Mucosa of descending colon (tissue), 3 donors: ENCODE measurements around the gene CPSF7. TPM values are rescaled to one million over a fixed set of nuclear protein-coding genes. Genes with fewer than 3 reads are reported as not detected.

Experiments used
- ATAC-seq: fragments of 200-7000 bp; cut with Tn5 transposase; one replicate; pipeline ENCODE4 v1.9.1; 2020; ENCODE audit warnings: mild to moderate bottlenecking, moderate library complexity
- DNase-seq, 3 donors: peaks; one replicate each; pipeline ENCODE4 v3.0.0-alpha.2; 2020
- H3K36me3 ChIP-seq: fragments of 200-600 bp; one replicate; pipeline ENCODE4 v1.8.0; 2021; ENCODE audit warnings: low read depth, mild to moderate bottlenecking
- H3K4me1 ChIP-seq: fragments of 200-600 bp; one replicate; pipeline ENCODE4 v1.8.0; 2021; ENCODE audit warnings: low read depth, mild to moderate bottlenecking
- H3K4me3 ChIP-seq: fragments of 200-600 bp; one replicate; pipeline ENCODE4 v1.8.0; 2021; ENCODE audit warnings: mild to moderate bottlenecking
- H3K9me3 ChIP-seq: fragments of 200-600 bp; one replicate; pipeline ENCODE4 v1.8.0; 2021; ENCODE audit warnings: mild to moderate bottlenecking
- intact Hi-C, 2 donors: fragments of 100-400 bp; cut with DNase I in 1 of 2; cut with micrococcal nuclease in 1 of 2; formaldehyde crosslinking; loops; one replicate each; pipeline versions ENCODE4 v1.11.0 to v1.11.1; 2022; cut with DNase I, micrococcal nuclease
- total RNA-seq, 3 donors: library from RNA; stranded (reverse); fragmentation: NEBNext Ultra II Directional in 2 of 3; extraction: Animal tissue kit (Norgen Biotek cat#: 25700) in 2 of 3; gene quantifications; one replicate each; pipeline versions ENCODE4 v1.2.1 to v1.2.4, GENCODE V29; 2021 to 2023
- TF ChIP-seq, protein P1 (sequence below): fragments of 200-600 bp; IDR thresholded peaks from one replicate; pipeline ENCODE4 v1.8.0; 2022; ENCODE audit warnings: antibody characterized with exemption, mild to moderate bottlenecking
- donor health status: DM: no; HTN: no; CAD: no; lungs with moderate emphysema.
- donor health status: DM: no; HTN: no; CAD: no.
- donor health status: DM: no; HTN: yes; CAD: no.

CPSF7 gene
- total RNA-seq, 3 donors from 2014 or later = 60.8 to 69.6 (median 64.7) TPM

DNA sequence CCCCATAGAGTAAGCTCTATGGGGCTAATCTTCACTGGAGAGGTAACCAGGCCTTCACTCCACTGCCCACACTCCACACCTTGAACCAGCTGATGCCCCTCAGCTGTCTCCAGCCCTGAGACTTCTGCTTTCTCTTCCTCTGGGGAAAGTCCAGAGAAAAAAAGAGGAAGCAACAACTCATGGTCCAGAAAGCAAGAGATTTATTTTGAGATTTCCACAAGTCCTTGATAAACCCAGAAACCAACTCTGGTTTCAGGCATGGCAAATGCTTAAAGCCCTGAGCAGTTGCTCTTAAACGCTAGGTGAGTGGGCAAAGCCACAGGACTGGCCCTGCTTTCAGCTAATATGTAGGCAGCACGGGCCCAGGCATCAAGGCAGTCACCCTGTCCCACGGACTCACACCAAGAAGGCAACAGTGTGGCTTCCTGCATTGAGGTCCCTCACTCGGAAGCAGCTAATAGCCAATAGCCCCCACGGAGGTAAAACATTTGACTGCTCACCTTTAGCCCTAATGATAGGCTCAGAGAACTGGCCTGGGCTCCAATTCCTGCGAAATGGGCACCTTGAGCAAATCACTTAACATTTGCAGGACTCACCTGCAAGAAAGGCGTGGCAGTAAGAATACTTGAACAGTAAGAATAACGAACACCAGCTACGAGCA is 72.4 kb downstream of the CPSF7 start:
- no peak for ATAC-seq
- intact Hi-C loops = no loop called here

DNA sequence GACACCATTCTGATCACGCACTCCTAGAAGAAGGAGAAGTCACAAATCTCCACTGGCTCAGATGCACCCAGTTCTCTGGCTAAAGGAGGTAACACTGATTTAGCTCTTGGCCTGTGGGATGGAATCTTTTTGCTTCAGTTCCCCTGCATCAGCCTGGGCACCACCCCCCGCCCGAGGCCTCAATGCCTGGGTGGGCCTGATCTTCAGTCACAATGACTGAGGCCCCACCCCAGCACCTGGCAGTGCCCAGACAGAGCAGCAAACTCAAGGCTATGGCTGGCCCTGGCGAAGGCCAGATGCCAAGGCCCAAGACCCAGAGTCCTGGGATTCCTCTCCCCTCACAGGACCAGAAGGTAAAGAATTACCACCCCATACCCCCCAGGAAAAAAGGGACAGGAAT is 73.1 kb downstream of the CPSF7 start:
- no peak overlapping the region for H3K4me3 ChIP-seq
- DNase-seq = peak in 1 of 3 donors; percentile 30
- peaks cover 29% of the 10 kb centered on the region for H3K4me1 ChIP-seq
- TF ChIP-seq, protein P1, sequence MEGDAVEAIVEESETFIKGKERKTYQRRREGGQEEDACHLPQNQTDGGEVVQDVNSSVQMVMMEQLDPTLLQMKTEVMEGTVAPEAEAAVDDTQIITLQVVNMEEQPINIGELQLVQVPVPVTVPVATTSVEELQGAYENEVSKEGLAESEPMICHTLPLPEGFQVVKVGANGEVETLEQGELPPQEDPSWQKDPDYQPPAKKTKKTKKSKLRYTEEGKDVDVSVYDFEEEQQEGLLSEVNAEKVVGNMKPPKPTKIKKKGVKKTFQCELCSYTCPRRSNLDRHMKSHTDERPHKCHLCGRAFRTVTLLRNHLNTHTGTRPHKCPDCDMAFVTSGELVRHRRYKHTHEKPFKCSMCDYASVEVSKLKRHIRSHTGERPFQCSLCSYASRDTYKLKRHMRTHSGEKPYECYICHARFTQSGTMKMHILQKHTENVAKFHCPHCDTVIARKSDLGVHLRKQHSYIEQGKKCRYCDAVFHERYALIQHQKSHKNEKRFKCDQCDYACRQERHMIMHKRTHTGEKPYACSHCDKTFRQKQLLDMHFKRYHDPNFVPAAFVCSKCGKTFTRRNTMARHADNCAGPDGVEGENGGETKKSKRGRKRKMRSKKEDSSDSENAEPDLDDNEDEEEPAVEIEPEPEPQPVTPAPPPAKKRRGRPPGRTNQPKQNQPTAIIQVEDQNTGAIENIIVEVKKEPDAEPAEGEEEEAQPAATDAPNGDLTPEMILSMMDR = no peak
- H3K36me3 ChIP-seq = peaks cover 5% of the 10 kb centered on the region
- no peak for ATAC-seq
- no peaks in the 10 kb centered on the region for H3K9me3 ChIP-seq
- intact Hi-C loops = no loop called here

More for the DNA sequence above, 72.4 kb downstream of the CPSF7 start:
- peak in 1 of 3 donors; percentile 29 for DNase-seq
- H3K36me3 ChIP-seq = no peaks in the 10 kb centered on the region
- TF ChIP-seq, protein P1 = no peak
- H3K9me3 ChIP-seq = no peaks in the 10 kb centered on the region
- H3K4me1 ChIP-seq = peaks cover 29% of the 10 kb centered on the region
- no peak overlapping the region for H3K4me3 ChIP-seq

DNA sequence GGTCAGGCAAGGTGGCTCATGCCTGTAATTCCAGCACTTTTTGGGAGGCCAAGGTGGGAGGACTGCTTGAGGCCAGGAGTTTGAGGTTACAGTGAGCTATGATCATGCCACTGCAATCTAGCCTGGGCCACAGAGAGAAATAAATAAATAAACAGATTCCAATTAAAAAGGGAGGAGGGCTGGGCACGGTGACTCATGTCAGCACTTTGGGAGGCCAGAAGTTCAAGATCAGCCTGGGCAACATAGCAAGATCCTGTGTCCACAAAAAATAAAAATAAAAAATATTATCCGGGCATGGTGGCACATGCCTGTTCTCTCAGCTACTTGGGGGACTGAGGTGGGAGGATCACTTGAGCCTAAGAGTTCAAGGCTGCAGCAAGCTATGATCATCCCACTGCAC is 75.6 kb downstream of the CPSF7 start:
- no peak overlapping the region for H3K4me3 ChIP-seq
- peaks cover 6% of the 10 kb centered on the region for H3K36me3 ChIP-seq
- intact Hi-C loops = no loop called here
- TF ChIP-seq, protein P1 = no peak
- H3K9me3 ChIP-seq = no peaks in the 10 kb centered on the region
- DNase-seq (no peak), ATAC-seq (peak; percentile 24)
- H3K4me1 ChIP-seq = peaks cover 9% of the 10 kb centered on the region

DNA sequence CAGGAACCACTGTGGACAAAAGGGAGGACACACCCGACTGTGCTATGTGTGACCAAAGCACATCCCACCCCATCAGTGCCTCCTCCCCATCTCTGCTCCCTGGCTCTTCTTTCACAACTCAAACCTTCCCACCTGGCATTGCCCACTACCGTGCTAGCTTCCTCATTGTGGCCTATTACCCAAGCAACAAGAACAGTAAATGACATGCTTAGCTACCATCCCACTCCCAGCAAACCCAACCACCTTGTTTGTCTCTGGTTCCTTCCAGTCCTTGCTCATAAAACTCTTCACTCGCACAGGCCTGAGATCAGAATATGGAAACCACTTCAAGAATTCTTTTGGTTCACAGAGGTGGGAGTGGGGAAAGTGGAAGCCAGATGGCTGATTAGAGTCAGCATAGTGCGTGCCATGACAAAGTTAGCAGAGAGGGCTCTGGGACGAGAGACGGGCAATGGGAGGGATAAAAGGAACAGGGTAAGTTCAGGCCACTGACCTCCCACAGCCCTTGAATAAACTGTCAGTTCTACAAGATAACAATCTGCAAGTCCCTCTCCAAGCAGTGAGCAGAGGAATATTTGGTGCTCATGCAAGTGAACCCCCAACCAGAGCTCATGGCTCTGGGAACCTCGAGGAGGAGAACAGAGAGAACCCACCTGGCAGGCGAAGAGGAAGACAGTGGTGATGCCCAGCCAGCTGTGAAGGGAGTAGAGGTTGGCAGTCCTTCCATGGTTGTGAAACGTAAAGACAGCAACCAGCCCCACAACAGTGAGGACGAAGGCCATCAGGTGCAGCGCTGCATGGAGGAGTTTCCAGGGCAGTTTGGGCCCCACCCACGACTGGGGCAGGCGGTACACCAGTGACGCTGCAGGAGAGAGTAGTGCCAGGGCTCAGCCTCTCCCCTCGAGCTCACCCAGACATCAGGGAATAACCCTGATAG is 76.4 kb downstream of the CPSF7 start:
- Histone ChIP-seq H3K36me3 (peaks cover 6% of the 10 kb centered on the region), H3K4me1 (peaks cover under 1% of the 10 kb centered on the region), H3K9me3 (no peaks in the 10 kb centered on the region), H3K4me3 (no peak overlapping the region)
- ATAC-seq = peak; percentile 86
- intact Hi-C loops = no loop called here
- peak; percentile 71 to 74 (median 71) for DNase-seq
- TF ChIP-seq, protein P1 = no peak

Other genes starting within 250 kb of the CPSF7 start
- gene PGA3, start 226.5 kb downstream of the CPSF7 start, total RNA-seq = 1 to 10 TPM in 1 of 3 donors, not detected in 2; 1.1 TPM
- 1 to 10 TPM in 1 of 3 donors, under 1 TPM in 1, not detected in 1; 0.46 to 1.2 TPM for gene PGA4, start 207.6 kb downstream of the CPSF7 start, total RNA-seq
- gene PGA5, start 188.8 kb downstream of the CPSF7 start, total RNA-seq = under 1 TPM in 2 of 3 donors, not detected in 1; 0.41 to 0.75 TPM
- gene VWCE, start 134.7 kb downstream of the CPSF7 start, total RNA-seq = 1 to 10 TPM in 1 of 3 donors, under 1 TPM in 2; 0.17 to 1.9 (median 0.55) TPM
- 100 to 1,000 TPM; 121 to 152 (median 140) TPM for gene DDB1, start 96.9 kb downstream of the CPSF7 start, total RNA-seq
- gene TKFC, start 96.7 kb downstream of the CPSF7 start, total RNA-seq = 10 to 100 TPM; 30.9 to 78.8 (median 63.1) TPM
- 10 to 100 TPM; 65.0 to 91.0 (median 66.6) TPM for gene CYB561A3, start 68.1 kb downstream of the CPSF7 start, total RNA-seq
- 10 to 100 TPM; 35.2 to 38.2 (median 37.8) TPM for gene TMEM138, start 67.6 kb downstream of the CPSF7 start, total RNA-seq
- 10 to 100 TPM in 1 of 3 donors, 1 to 10 TPM in 2; 7.9 to 12.7 (median 8.9) TPM for gene TMEM216, start 37.4 kb downstream of the CPSF7 start, total RNA-seq
- gene SDHAF2, start 149 bp upstream of the CPSF7 start, total RNA-seq = 10 to 100 TPM; 38.9 to 42.3 (median 42.1) TPM
- 1 to 10 TPM in 1 of 3 donors, under 1 TPM in 2; 0.72 to 1.7 (median 0.89) TPM for gene LRRC10B, start 78.8 kb upstream of the CPSF7 start, total RNA-seq
- 10 to 100 TPM in 2 of 3 donors, 1 to 10 TPM in 1; 8.2 to 19.7 (median 19.0) TPM for gene SYT7, start 151.1 kb upstream of the CPSF7 start, total RNA-seq